ENCODE data around the gene ADAMTS17. TPM values are rescaled to one million over a fixed set of nuclear protein-coding genes. Genes with fewer than 3 reads are reported as not detected.

The ADAMTS17 gene
- total RNA-seq, 1 experiment from 2014 or later, result 1.6 TPM

- Histone ChIP-seq H3K27ac (ENCODE audit: low read length) (no peak overlapping the region), H3K9me3 (ENCODE audit: control insufficient read depth, insufficient read depth, low read depth, low read length) (no peaks in the 10 kb centered on the region), H3K36me3 (ENCODE audit: control insufficient read depth, insufficient read depth, low read length) (no peaks in the 10 kb centered on the region), H3K4me1 (ENCODE audit: control insufficient read depth, insufficient read depth, low read length) (no peaks in the 10 kb centered on the region), H3K4me3 (ENCODE audit: low read depth in 2 of 2, low read length in 2 of 2) (no peak overlapping the region), H3K27me3 (ENCODE audit: control insufficient read depth, insufficient read depth, low read length) (no peaks in the 10 kb centered on the region)
- ChIA-PET POLR2A (no interaction called here), CTCF (no interaction called here)
- DNase-seq (ENCODE audit: low read depth, low spot score) (no peak), ATAC-seq (no peak)
- in situ Hi-C loops (cut with HindIII; ENCODE audit: low pct_unique_long_range_greater_than_20kb, low sequenced_read_pairs), result no loop called here
- TF ChIP-seq POLR2AphosphoS5 (IDR thresholded peaks at IDR 0.05; ENCODE audit: low read depth, low read length), result no peak
- no peak for TF ChIP-seq TCF7L2 (IDR thresholded peaks at IDR 0.05; ENCODE audit: low read depth, low read length)
- TF ChIP-seq CTCF (IDR thresholded peaks at IDR 0.05), result no peak
- no peak for TF ChIP-seq SIN3A (IDR thresholded peaks at IDR 0.05; ENCODE audit: borderline replicate concordance, insufficient read depth, low read depth, low read length)
- TF ChIP-seq, protein P1, sequence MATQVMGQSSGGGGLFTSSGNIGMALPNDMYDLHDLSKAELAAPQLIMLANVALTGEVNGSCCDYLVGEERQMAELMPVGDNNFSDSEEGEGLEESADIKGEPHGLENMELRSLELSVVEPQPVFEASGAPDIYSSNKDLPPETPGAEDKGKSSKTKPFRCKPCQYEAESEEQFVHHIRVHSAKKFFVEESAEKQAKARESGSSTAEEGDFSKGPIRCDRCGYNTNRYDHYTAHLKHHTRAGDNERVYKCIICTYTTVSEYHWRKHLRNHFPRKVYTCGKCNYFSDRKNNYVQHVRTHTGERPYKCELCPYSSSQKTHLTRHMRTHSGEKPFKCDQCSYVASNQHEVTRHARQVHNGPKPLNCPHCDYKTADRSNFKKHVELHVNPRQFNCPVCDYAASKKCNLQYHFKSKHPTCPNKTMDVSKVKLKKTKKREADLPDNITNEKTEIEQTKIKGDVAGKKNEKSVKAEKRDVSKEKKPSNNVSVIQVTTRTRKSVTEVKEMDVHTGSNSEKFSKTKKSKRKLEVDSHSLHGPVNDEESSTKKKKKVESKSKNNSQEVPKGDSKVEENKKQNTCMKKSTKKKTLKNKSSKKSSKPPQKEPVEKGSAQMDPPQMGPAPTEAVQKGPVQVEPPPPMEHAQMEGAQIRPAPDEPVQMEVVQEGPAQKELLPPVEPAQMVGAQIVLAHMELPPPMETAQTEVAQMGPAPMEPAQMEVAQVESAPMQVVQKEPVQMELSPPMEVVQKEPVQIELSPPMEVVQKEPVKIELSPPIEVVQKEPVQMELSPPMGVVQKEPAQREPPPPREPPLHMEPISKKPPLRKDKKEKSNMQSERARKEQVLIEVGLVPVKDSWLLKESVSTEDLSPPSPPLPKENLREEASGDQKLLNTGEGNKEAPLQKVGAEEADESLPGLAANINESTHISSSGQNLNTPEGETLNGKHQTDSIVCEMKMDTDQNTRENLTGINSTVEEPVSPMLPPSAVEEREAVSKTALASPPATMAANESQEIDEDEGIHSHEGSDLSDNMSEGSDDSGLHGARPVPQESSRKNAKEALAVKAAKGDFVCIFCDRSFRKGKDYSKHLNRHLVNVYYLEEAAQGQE (IDR thresholded peaks at IDR 0.05; ENCODE audit: insufficient read depth in 1 of 2, low read depth in 2 of 2, low read length in 1 of 2), result no peak
- no TSS peak for BruUV-seq (replicated peaks)
- intact Hi-C loops (cut with micrococcal nuclease; ENCODE audit: unreplicated experiment), result no loop called here
Measured at GRCh38 chr15:100261302-100262240, 80.2 kb downstream of the ADAMTS17 start.

GRCh38 chr15:100259266-100259665 is 82.5 kb downstream of the ADAMTS17 start:
- ATAC-seq (no peak), DNase-seq (ENCODE audit: low read depth, low spot score) (no peak)
- in situ Hi-C loops (cut with HindIII; ENCODE audit: low pct_unique_long_range_greater_than_20kb, low sequenced_read_pairs) (no loop called here), intact Hi-C loops (cut with micrococcal nuclease; ENCODE audit: unreplicated experiment) (no loop called here)
- no TSS peak for BruUV-seq (replicated peaks)
- Histone ChIP-seq H3K4me1 (ENCODE audit: control insufficient read depth, insufficient read depth, low read length) (no peaks in the 10 kb centered on the region), H3K36me3 (ENCODE audit: control insufficient read depth, insufficient read depth, low read length) (no peaks in the 10 kb centered on the region), H3K9me3 (ENCODE audit: control insufficient read depth, insufficient read depth, low read depth, low read length) (no peaks in the 10 kb centered on the region), H3K4me3 (ENCODE audit: low read depth in 2 of 2, low read length in 2 of 2) (no peak overlapping the region), H3K27me3 (ENCODE audit: control insufficient read depth, insufficient read depth, low read length) (no peaks in the 10 kb centered on the region), H3K27ac (ENCODE audit: low read length) (no peak overlapping the region)
- POLR2A ChIA-PET, result no interaction called here
- CTCF ChIA-PET, result no interaction called here
- no peak for TF ChIP-seq TCF7L2 (IDR thresholded peaks at IDR 0.05; ENCODE audit: low read depth, low read length)
- no peak for TF ChIP-seq SIN3A (IDR thresholded peaks at IDR 0.05; ENCODE audit: borderline replicate concordance, insufficient read depth, low read depth, low read length)
- TF ChIP-seq, protein P1 (IDR thresholded peaks at IDR 0.05; ENCODE audit: insufficient read depth in 1 of 2, low read depth in 2 of 2, low read length in 1 of 2), result no peak
- no peak for TF ChIP-seq POLR2AphosphoS5 (IDR thresholded peaks at IDR 0.05; ENCODE audit: low read depth, low read length)
- TF ChIP-seq CTCF (IDR thresholded peaks at IDR 0.05), result no peak
